GM10847 (cell line): ENCODE data around the gene NXPH1.

Experiments used
- POLR2A ChIP-seq: IDR thresholded peaks from 2 replicates; pipeline ENCODE4 v1.6.1; 2011; ENCODE audit not compliant: insufficient read length; ENCODE audit errors: extremely low read depth

NXPH1 gene

GRCh38 chr7:8639668-8640067 lies 206.3 kb downstream of the NXPH1 start:
- TF ChIP-seq POLR2A, result no peak

- TF ChIP-seq POLR2A, result no peak
Observed at GRCh38 chr7:8640671-8641070, 207.3 kb downstream of the NXPH1 start.

DNA sequence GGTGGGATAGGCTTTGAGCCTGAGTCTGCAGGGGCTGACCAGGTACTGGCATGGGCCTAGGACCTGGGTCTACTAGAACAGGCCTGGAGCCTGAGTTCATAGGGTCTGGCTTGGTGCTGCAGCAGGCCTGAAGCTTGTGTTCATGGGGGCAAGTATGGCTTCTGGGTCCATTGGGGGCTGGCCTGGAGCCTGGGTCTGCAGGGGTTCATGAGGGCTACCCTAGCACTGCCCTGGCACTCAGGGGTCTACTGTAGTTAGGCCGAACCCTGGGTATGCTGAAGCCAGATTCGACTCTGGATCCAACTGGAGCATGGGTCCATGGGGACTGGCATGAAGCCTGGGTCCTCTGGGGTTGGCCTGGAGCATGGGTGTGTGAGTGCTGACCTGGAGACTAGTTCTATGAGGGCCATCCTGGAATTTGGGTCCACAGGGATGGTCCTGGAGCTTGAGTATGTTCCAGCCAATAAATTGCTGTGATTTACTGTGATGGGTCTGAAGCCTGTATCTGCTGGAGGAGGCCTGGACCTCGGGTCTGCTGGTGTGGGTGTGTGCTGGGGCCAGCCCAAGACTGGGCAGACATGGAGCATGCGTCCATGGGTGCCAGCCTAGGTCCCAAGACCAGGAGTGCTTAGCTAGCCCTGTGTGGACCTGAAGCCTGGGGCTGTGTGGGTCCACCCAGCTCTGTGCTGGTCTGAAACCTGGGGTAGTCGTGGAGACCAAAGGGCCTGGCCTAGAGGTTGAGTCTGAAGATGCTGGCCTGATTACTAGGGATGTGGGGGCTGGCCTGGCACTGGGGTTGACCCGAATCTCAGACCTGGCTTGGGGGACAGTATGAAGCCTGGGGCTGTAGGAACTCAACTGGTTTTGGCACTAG lies 235.5 kb downstream of the NXPH1 start:
- no peak for TF ChIP-seq POLR2A

GRCh38 chr7:8669501-8669851 lies 236.1 kb downstream of the NXPH1 start:
- TF ChIP-seq POLR2A, result no peak

DNA sequence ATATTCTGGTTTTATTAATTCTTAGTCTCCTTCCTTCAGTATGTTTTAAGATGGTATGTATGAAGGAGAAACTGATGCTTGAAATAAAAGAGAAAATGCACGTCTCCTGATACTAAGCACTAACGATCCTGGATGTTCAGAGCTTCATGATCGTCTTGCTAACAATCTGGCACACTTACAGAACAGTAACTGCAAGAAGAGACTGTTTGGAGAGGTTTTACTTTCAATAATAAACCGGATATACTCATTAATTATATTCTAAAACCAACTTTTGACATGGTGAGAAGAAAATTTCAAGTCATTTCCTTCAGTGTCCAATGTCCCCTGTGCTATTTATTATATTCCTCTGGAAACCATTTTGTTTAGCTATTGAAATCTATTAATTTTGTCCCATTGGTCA lies 251.0 kb downstream of the NXPH1 start:
- TF ChIP-seq POLR2A, result no peak

DNA sequence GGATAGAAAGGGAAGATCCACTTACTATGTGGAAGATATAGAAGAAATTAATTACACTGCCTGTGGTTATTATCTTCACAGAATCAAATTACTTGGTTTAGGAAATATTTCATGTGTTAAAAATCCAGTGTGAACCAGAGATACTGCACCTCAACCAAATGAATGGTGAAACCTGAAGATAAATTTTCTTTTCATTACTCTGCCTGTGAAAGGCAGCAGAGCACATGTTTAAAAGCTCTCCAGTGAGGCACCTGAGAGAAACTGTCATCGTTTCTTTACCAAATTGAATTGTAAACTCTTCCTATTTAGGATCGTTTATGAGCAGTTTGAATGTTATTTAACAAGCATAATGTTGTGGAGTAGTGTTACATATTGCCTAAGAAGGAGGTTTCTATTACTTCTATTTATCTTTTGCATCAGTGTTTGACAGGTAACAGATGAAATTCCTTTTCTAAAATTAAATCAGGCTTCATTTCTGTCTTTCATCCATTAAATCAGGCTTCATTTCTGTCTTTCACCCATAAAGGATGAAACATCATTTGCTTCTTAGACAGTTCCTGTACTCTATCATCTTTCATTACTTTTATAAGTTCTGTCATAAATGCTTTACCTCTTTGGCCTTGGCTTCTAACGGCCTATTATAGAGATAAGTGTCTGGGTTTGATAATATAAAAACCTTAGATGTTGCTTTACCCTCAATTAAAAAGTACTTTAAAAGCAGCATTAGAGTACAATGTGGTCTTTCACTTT lies 266.6 kb downstream of the NXPH1 start:
- TF ChIP-seq POLR2A, result no peak

GRCh38 chr7:8702807-8703206 lies 269.4 kb downstream of the NXPH1 start:
- TF ChIP-seq POLR2A, result no peak

DNA sequence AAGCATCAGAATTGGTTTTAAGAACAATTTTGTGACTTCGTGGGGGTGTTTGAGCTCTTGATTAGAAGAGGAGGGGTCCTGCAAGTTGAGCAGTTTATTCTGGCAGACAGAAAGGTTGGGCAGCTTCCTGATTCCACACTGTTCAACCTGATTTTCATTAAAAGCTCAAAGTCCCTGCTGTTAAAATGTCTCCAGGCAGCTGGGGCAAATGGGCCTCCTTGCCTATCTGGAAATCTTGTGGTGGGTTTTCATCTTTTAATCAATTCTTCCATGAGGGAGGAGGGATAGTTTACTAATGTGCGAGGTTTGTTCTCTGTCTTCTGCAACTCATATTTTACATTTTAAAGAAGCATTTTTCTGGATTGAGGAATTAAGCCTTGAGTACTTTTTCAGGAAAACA lies 276.7 kb downstream of the NXPH1 start:
- TF ChIP-seq POLR2A, result no peak

GRCh38 chr7:8714791-8715190 lies 281.4 kb downstream of the NXPH1 start:
- no peak for TF ChIP-seq POLR2A

DNA sequence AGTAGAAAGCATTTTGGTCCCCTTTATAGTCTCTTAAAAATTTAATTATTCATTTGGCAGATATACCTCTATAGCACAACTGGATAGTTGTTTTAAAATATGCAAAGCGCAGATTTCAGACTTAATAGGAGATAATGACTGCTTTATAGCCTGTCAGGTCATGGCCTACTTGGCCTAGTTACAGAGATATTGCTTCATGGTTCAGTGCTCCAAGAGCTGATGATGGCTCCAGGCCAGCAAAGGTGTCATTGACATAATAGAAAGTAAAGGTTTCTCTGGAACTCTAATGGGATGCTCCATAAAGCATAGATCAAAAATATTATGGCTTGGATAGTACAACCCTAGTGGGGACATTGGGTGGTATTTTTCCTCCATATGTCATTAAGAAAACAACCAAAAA lies 285.7 kb downstream of the NXPH1 start:
- no peak for TF ChIP-seq POLR2A

- TF ChIP-seq POLR2A, result no peak
Observed at GRCh38 chr7:8724080-8724718, 290.8 kb downstream of the NXPH1 start.

- TF ChIP-seq POLR2A, result no peak
Observed at GRCh38 chr7:8739837-8740236, 306.4 kb downstream of the NXPH1 start.

DNA sequence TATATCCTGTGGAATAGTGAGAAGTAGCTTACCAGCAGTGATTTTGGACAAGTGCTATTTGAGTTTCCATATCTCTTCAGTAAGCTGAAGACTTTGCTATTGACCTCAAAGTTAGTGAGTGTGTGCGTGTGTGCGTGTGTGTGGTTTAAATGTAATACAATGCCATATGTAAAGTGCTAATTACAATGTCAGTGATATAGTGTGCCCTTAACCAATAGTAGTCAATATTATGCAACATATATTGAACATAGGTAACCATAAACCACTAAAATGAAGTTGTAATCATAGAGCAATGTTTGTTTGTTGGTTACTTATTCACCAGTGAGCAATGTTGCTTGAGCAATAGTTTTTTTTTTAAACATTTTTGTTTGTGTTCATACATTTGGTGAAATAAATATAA lies 309.4 kb downstream of the NXPH1 start:
- no peak for TF ChIP-seq POLR2A

DNA sequence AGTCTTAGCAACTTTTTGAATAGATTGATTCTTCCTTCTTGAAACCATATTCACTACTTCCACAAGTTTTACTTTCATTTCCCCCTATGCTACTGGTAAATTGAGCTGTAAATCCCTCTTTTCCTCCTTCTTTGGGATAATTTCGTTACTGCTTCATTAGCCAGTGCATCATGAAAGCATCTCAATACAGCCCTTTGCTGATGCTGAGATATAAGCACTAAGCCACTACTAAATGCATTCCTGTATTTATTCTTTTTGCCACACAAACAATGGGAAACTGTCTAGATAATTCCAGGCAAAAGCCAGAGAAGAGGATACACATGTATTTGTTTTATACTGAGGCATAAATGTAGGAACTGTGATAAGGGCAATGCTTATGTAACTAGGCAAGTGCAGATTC lies 313.9 kb downstream of the NXPH1 start:
- no peak for TF ChIP-seq POLR2A

GRCh38 chr7:8751557-8752231 lies 318.3 kb downstream of the NXPH1 start:
- TF ChIP-seq POLR2A, result no peak
